Suprapubic skin (tissue), 4 donors: ENCODE measurements around the gene KYNU. TPM values are rescaled to one million over a fixed set of nuclear protein-coding genes. Genes with fewer than 3 reads are reported as not detected.
"Not testable (repeated sequence)": the region's sequence is repeated elsewhere in the genome, so short reads cannot be mapped to it uniquely, and the experiment has no call there.

Source experiments
- DNase-seq, 2 donors: peaks; one replicate each; pipeline ENCODE4 v3.0.0-alpha.2; 2019; ENCODE audit warnings: low spot score in 2 of 2
- H3K27ac ChIP-seq: fragments of 200-600 bp; sonication (generic); one replicate; pipeline ENCODE4 v1.5.1; 2019
- H3K27me3 ChIP-seq: fragments of 200-600 bp; sonication (generic); one replicate; pipeline ENCODE4 v1.5.1; 2019
- H3K36me3 ChIP-seq: fragments of 200-600 bp; sonication (generic); one replicate; pipeline ENCODE4 v1.5.1; 2019
- H3K4me1 ChIP-seq: fragments of 200-600 bp; sonication (generic); one replicate; pipeline ENCODE4 v1.5.1; 2019
- H3K4me3 ChIP-seq: fragments of 200-600 bp; sonication (generic); one replicate; pipeline ENCODE4 v1.5.1; 2019; ENCODE audit warnings: mild to moderate bottlenecking
- H3K9me3 ChIP-seq: fragments of 200-600 bp; sonication (generic); one replicate; pipeline ENCODE4 v1.5.1; 2019
- CTCF ChIP-seq, 2 donors: fragments of 200-600 bp in 1 of 2; fragments of 450-650 bp in 1 of 2; sonication (generic) in 1 of 2; IDR thresholded peaks; one replicate each; pipeline ENCODE4 v1.5.1; 2016 to 2019; ENCODE audit warnings: antibody characterized with exemption in 2 of 2, mild to moderate bottlenecking in 1 of 2, moderate library complexity in 1 of 2
- EP300 ChIP-seq: sonication (generic); formaldehyde crosslinking; IDR thresholded peaks from one replicate; pipeline ENCODE4 v1.6.1; 2017; ENCODE audit warnings: antibody characterized with exemption
- POLR2A ChIP-seq, 2 donors: fragments of 450-650 bp; IDR thresholded peaks; one replicate each; pipeline ENCODE4 v1.6.1; 2017; ENCODE audit warnings: antibody characterized with exemption in 2 of 2, mild to moderate bottlenecking in 2 of 2, moderate library complexity in 2 of 2
- POLR2AphosphoS5 ChIP-seq, 3 donors: sonication (generic); formaldehyde crosslinking; IDR thresholded peaks; one replicate each; pipeline ENCODE4 v1.6.1; 2017; ENCODE audit warnings: antibody characterized with exemption in 3 of 3
- WGBS: methylation state at CpG from one replicate; pipeline ENCODE4 v1.1.5; 2018; 5-methylcytosine and 5-hydroxymethylcytosine counted together
- total RNA-seq, 4 donors: library from RNA; depleted of rRNA; stranded (reverse); fragments of >200 nt; gene quantifications; one replicate each; pipeline ENCODE4 v1.1.0, GENCODE V29; 2016

Gene KYNU
- total RNA-seq, 4 donors from 2014 or later = 0.29 to 3.9 (median 2.0) TPM

- Histone ChIP-seq H3K4me1 (no peaks in the 10 kb centered on the region), H3K27me3 (no peaks in the 10 kb centered on the region), H3K4me3 (no peak overlapping the region), H3K27ac (no peak overlapping the region), H3K9me3 (no peaks in the 10 kb centered on the region), H3K36me3 (no peaks in the 10 kb centered on the region)
- DNase-seq = no peak
- no peak for TF ChIP-seq EP300
- TF ChIP-seq CTCF (IDR thresholded peaks at IDR 0.05) = no peak
- TF ChIP-seq POLR2AphosphoS5 (IDR thresholded peaks at IDR 0.05) = no peak
- TF ChIP-seq POLR2A (IDR thresholded peaks at IDR 0.05) = no peak
Measured at GRCh38 chr2:142883526-142883925, 6.1 kb downstream of the KYNU start.

- H3K36me3 ChIP-seq = no peaks in the 10 kb centered on the region
- no peak for TF ChIP-seq EP300
- no peak for TF ChIP-seq POLR2A (IDR thresholded peaks at IDR 0.05)
- no peak for TF ChIP-seq CTCF (IDR thresholded peaks at IDR 0.05)
- no peak for TF ChIP-seq POLR2AphosphoS5 (IDR thresholded peaks at IDR 0.05)
Measured at GRCh38 chr2:142885543-142885942, 8.1 kb downstream of the KYNU start.

GRCh38 chr2:142892715-142893114 lies 15.3 kb downstream of the KYNU start:
- Histone ChIP-seq H3K36me3 (no peaks in the 10 kb centered on the region), H3K4me3 (no peak overlapping the region), H3K27ac (no peak overlapping the region), H3K9me3 (no peaks in the 10 kb centered on the region), H3K4me1 (no peaks in the 10 kb centered on the region), H3K27me3 (no peaks in the 10 kb centered on the region)
- TF ChIP-seq POLR2AphosphoS5 (IDR thresholded peaks at IDR 0.05) (no peak), EP300 (no peak), POLR2A (IDR thresholded peaks at IDR 0.05) (no peak), CTCF (IDR thresholded peaks at IDR 0.05) (no peak)
- WGBS = 59% methylated on average over 2 of the region's 2 CpGs
- no peak for DNase-seq

More at GRCh38 chr2:142885543-142885942, 8.1 kb downstream of the KYNU start:
- H3K9me3 ChIP-seq = no peaks in the 10 kb centered on the region
- no peak overlapping the region for H3K4me3 ChIP-seq
- no peaks in the 10 kb centered on the region for H3K4me1 ChIP-seq
- no peak overlapping the region for H3K27ac ChIP-seq
- no peak for DNase-seq
- no peaks in the 10 kb centered on the region for H3K27me3 ChIP-seq

GRCh38 chr2:142893241-142893640 lies 15.8 kb downstream of the KYNU start:
- no peak overlapping the region for H3K27ac ChIP-seq
- H3K9me3 ChIP-seq = no peaks in the 10 kb centered on the region
- no peak overlapping the region for H3K4me3 ChIP-seq
- no peak for DNase-seq
- no peaks in the 10 kb centered on the region for H3K36me3 ChIP-seq
- H3K27me3 ChIP-seq = no peaks in the 10 kb centered on the region
- TF ChIP-seq CTCF (IDR thresholded peaks at IDR 0.05) (no peak), POLR2AphosphoS5 (IDR thresholded peaks at IDR 0.05) (no peak), POLR2A (IDR thresholded peaks at IDR 0.05) (no peak), EP300 (no peak)
- no peaks in the 10 kb centered on the region for H3K4me1 ChIP-seq
- WGBS = 89% methylated on average over 2 of the region's 2 CpGs

GRCh38 chr2:142897807-142898206 lies 20.3 kb downstream of the KYNU start:
- TF ChIP-seq POLR2A (IDR thresholded peaks at IDR 0.05) = no peak
- no peak for TF ChIP-seq POLR2AphosphoS5 (IDR thresholded peaks at IDR 0.05)
- no peak for TF ChIP-seq CTCF (IDR thresholded peaks at IDR 0.05)
- H3K27ac ChIP-seq = no peak overlapping the region
- DNase-seq = no peak
- H3K27me3 ChIP-seq = no peaks in the 10 kb centered on the region
- H3K9me3 ChIP-seq = no peaks in the 10 kb centered on the region
- no peaks in the 10 kb centered on the region for H3K36me3 ChIP-seq
- no peak overlapping the region for H3K4me3 ChIP-seq
- WGBS = 67% methylated on average over 1 of the region's 1 CpG
- H3K4me1 ChIP-seq = no peaks in the 10 kb centered on the region

GRCh38 chr2:142900327-142900726 lies 22.9 kb downstream of the KYNU start:
- not testable (repeated sequence) for H3K9me3 ChIP-seq, H3K27ac ChIP-seq, H3K27me3 ChIP-seq, DNase-seq, H3K4me1 ChIP-seq, H3K36me3 ChIP-seq, H3K4me3 ChIP-seq
- 98% methylated on average over 4 of the region's 4 CpGs for WGBS
